Mammary epithelial cell (primary cell): ENCODE measurements around the gene TSHR.

Source experiments
- CTCF ChIP-seq, 2 donors: IDR thresholded peaks in 1 of 2; conservative IDR thresholded peaks in 1 of 2; 2 replicates each; pipeline ENCODE4 v1.5.1; 2011 to 2012; ENCODE audit warnings: inconsistent platforms in 2 of 2, low read length in 2 of 2, mild to moderate bottlenecking in 2 of 2, control low read depth in 1 of 2, low read depth in 1 of 2; ENCODE audit not compliant: insufficient read depth in 1 of 2; ENCODE audit errors: extremely low read depth in 1 of 2
- EZH2 ChIP-seq: IDR thresholded peaks from 2 replicates; pipeline ENCODE4 v1.6.1; 2012; ENCODE audit warnings: low read length, inconsistent platforms, borderline replicate concordance

GRCh38 chr14:80930836-80931389 is 24.5 kb upstream of the TSHR start:
- TF ChIP-seq CTCF (conservative IDR thresholded peaks at IDR 0.05 in 1 of 2, IDR thresholded peaks at IDR 0.05 in 1 of 2; ENCODE audit: extremely low read depth in 1 of 2, insufficient read depth in 1 of 2, low read depth in 1 of 2, low read length in 2 of 2) = no peak
- TF ChIP-seq EZH2 = no peak
